GM18858 (cell line): ENCODE data around the gene GREB1L.

Source experiments
- ATAC-seq: cut with Tn5 transposase; IDR thresholded peaks from one replicate; pipeline ENCODE4 v1.9.1; 2021; ENCODE audit not compliant: unreplicated experiment

GREB1L gene

GRCh38 chr18:21479721-21480120, 237.7 kb downstream of the GREB1L start:
- ATAC-seq = no peak

DNA sequence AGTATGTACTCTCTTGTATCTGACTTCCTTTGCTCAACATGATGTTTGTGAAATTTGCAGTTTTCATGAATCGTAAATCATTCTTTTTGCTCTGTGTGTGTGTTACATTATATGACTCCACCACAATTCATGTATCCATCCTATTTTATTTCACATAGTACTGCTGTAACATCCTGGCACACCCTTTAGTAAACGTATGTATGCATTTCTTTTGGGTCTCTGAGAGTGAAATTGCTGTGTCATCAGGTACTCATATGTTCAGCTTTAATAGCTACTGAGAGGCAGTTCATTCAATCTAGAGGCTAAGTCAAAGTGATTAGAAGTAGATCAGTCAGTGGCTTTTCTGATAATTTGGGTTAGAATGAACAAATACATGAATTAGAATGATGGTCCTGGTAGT, 239.7 kb downstream of the GREB1L start:
- ATAC-seq = no peak

DNA sequence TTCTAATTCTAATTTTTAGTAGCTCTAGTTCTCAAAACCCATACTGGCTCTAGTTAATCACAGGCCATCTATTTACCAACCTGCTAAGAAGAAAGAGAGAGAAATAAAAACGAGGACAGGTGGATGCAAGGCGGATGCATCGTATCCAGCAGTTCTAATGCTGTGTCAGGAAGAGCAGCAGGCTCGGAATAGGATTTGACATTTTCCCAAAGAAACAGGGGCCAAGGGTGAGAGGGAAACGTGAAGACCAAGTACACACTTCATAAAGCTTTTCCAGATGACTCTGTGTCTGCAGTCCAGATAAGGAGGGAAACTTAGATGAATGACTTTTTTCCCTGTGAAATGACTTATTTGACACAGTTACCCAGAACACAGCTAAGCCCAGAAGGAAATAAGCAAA, 241.0 kb downstream of the GREB1L start:
- no peak for ATAC-seq

GRCh38 chr18:21484851-21485636, 243.0 kb downstream of the GREB1L start:
- no peak for ATAC-seq

DNA sequence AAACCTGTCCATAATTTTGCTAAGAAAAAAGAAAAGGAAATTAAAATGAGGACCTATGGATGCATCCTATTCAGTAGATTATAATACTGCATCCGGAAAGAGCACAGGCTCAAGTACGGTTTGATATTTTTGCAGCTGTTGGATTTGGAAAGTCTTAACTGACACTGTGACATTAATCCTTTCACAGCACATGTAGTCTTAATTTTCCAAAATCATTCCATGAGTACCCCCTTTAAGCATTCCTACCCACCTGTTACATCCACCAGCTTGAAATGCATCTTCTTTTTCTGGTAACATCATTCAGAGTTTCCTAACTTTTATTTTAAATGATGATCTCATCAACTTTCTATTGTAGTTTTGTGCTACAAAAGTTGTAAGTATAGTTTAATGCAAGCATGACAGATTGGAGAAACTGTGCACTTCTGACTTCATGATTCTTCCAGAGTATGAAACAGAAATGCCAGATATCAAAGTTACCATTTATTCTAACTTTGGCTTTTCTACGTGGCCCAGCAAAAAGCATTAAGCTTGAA, 244.9 kb downstream of the GREB1L start:
- no peak for ATAC-seq

- ATAC-seq = no peak
These were observed 247.2 kb downstream of the GREB1L start for GRCh38 chr18:21489119-21489750.

- ATAC-seq = no peak
These were observed 248.0 kb downstream of the GREB1L start for GRCh38 chr18:21489919-21490495.

DNA sequence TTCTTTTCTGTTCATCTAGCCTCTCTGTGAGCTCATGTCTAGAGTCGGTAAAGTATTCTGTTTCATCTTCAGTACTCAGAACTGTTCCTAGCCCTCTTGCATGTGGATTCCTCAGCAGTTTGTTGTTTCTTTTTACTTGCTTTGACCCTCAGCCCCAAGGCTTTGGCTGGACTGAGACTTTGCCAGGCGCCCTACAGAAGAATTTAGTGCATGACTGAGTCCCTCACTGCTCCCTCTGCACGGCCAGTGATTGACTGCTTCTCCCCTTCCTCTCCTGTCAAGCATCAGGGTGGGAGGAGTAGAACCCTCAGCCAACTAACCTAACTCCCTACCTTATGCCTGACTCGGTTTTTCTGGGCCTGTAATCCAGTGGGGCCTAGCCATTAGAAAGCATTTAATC, 248.7 kb downstream of the GREB1L start:
- ATAC-seq = no peak

DNA sequence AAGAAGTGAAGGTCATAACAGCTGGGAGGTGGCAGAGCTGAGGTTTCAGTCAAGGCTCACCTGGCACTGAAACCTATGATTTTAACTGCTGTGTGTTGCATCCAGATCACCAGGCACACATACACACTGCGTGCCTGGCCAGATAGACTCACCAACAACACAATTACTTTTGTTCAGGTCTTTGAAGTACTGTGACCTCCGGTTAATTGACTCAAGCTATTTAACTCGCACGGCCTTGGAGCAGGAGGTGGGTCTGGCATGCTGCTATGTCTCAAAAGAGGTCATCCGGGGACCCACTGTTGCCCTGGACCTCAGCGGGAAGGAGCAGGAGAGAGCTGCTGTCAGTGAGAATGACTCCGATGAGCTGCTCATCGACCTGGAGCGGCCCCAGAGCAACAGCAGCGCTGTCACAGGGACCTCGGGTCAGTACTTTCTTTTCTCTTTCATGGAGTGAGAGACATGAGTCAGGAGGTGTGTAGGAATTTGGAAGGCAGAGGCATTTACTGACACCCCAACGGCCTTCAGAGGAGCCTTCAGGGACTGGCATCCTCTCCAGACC, 254.3 kb downstream of the GREB1L start:
- no peak for ATAC-seq

DNA sequence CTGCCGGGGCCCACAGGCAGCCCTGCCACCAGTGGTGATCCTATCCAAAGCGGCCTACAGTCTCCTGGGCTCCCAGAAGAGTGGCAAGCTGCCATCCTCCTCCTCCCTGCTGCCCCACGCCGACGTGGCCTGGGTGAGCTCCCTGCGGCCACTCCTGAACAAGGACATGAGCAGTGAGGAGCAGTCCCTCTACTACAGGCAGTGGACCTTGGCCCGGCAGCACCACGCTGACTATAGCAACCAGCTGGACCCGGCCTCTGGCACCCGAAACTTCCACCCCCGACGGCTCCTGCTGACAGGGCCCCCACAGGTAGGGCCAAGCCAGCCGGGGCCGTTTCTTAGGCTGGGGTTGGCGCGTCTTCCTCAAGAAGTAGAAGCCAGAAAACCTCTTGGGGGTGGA, 258.0 kb downstream of the GREB1L start:
- ATAC-seq = no peak

DNA sequence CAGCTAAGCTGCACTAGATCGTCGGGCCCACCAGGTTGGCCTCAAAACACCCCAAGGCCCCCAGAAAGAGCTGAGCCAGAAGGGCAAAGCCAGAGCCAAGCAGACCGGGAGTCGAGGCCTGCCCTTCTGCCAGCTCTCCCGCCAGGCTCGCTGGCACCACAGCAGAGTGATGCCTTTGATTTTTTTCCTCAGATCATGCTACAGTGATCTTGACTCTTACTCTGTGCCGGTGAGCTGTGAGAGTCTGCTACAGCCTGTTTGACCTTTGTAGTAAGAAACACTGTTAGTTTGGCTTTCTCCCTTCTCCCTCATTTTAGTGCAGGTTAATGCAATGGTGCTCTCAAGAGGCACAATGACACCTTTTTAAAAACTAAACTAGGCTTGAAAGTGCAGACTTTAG, 260.6 kb downstream of the GREB1L start:
- ATAC-seq = no peak

GRCh38 chr18:21507913-21508701, 266.1 kb downstream of the GREB1L start:
- ATAC-seq = no peak

DNA sequence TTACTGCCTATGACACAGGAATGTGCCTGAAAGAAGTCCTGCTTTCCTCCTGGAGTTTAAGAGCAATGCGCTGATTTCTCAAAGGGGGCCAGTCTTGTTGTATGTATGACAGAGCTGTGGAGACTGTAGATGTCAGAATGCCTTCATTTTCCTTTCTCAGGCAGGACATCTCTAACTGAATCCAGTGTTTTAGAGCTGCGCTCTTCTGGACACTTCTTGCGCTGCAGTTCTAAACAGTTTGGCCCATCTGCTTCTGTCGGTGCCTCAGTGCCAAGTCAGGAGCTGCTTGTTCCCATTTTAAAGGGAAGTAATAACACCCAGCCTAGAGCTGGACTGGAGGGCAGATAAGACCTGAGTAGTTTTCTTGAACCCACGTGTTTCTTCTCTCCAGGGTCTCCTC, 267.0 kb downstream of the GREB1L start:
- no peak for ATAC-seq

DNA sequence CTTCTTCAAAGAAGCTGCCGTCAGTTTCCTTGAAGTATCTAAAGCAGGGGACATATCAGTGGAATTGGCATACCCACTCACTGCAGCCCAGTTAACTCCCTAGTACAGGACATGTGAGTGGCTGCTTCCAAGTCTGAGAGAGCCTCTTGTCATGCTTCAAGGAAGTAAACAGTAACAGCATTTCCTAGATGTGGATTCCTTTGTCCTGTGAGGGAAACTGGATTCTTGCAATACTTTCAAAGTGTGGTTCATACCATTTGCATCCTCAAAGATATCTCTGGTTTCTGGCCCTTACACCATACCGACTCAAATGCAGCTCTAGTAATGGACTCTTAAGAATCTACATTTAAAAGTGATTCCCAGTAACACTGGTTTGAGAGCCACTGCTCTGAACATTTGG, 271.3 kb downstream of the GREB1L start:
- ATAC-seq = no peak

DNA sequence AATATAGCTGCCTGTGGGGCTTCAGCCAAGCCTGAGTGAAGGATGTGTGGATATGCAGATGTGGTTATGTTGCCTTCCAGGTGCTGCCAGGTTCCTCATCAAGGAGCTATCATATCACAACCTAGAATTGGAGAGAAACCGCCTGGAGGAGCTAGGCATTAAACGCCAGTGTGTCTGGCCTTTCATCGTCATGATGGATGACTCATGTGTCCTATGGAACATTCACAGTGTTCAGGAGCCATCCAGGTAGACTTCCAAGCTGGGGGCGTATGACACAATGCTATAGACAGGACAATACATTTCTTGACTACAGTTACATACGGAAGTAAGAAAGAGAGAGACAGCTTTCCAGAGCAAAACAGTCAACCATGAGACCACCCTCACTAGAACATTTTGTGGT, 271.7 kb downstream of the GREB1L start:
- ATAC-seq = no peak

DNA sequence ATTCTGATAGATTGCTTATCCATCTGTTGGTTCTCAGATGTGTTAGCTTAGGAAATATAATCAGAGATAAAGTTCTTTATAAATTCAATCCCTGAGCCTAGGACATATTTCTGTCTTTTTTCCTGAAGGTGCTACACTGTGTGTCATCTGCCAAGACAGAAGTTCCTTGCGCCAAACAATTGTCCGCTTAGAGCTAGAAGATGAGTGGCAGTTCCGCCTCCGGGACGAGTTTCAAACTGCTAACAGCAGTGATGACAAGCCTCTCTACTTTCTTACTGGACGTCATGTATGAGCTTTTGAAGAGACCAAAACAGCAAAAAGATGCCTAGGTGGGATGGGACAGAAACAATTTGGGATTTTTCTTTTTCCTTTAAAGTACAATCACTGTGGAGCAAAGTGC, 280.5 kb downstream of the GREB1L start:
- no peak for ATAC-seq

DNA sequence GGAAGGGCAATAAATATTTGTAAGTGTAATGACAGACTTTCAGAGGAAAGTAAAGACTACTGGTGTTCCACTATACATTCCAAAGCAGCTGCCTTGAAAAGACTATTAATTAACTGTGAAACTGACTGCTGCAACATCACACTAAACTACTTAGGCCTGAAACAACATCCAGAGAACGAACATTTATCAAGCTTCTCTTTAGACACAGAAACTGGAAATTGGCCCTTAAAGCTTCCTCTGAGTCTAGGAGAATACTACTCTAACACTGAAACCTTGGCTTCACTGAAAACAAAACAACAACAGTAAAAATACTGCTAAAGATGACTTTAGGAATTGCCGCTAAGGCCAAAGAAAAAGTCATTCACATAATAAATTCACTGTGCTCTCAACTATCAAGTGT, 283.9 kb downstream of the GREB1L start:
- ATAC-seq = no peak

DNA sequence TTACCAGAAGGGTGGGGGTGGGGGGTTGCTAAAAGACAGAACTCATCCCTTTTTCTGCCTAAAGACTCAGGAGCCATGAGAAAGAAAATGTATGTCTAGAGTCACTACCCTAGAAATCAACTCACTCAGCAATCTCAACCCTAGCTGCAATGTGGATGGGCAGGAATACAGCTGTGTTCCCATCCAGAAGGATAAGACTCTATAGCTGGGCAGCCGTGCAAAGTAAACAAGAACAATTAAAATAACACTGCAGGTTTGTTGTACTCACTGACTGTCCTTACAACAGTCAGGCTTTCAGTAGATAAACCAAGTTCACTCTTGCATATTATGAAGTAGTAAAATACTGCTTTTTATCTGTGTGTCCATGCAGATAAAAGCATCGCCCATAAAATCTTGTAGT, 284.4 kb downstream of the GREB1L start:
- ATAC-seq = no peak

DNA sequence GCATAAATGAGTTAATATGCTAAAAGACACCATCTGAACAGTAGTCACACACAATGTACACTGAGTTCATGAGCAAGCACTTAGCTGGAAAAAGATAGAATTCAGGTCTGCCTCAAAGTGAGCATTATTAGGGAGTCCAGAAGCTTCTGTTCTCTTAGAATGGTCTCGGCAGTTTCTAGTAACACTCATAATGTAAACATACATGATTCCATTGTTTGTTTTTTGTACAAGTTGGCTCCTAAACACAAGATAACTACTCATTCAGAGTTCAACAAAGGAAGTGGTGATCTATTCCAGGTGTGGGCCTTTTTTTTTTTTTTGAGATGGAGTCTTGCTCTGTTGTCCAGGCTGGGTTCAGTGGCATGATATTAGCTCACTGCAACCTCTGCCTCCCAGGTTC, 292.3 kb downstream of the GREB1L start:
- ATAC-seq = no peak

DNA sequence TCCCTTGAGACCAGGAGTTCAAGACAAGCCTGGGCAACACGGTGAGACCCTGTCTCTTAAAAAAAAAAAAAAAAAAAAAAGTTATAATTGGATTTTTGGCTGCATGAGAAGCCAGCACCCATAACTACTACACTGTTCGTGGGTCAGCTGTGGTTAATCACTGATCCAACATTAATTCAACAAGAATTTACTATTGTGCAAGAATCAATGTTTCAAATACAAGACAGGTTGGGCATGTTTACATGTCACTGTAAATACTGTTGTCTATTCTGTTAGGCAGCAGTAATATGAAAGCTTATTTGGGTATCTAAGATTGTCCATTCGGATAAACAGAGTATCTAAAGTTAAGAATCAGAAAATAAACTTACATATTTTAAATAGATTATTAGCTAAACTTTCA, 296.2 kb downstream of the GREB1L start:
- ATAC-seq = no peak

- ATAC-seq = no peak
These were observed 304.4 kb downstream of the GREB1L start for GRCh38 chr18:21546423-21546822.
